ENCODE results near the gene E2F6. TPM values are rescaled to one million over a fixed set of nuclear protein-coding genes. Genes with fewer than 3 reads are reported as not detected.

The E2F6 gene
- total and polyA plus RNA-seq, 8 donors, result 8.7 to 21.7 (median 18.1) TPM

DNA sequence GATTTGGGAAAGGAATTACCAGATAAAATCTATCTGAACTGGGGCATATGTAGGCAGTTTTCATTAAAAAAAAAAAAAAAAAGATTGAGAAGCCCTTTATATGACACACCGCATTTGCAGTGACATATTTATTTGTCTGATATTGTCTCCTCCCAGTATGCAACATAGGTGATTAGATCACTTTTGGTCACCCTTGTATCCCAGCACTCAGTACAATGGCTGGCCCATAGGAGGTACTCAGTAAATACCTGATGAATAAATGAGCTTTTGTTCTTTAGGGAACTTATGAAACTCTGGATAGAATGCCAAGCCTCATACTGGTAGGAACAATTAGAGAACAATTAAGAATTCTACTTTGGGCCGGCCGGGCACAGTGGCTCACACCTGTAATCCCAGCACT lies 22.8 kb upstream of the E2F6 start:
- no peak overlapping the region for H3K4me3 ChIP-seq
- no peaks in the 10 kb centered on the region for H3K4me1 ChIP-seq
- no peak overlapping the region for H3K27ac ChIP-seq
- ATAC-seq (no peak), DNase-seq (no peak)
- H3K36me3 ChIP-seq, result no peaks in the 10 kb centered on the region
- intact Hi-C loops (cut with DNase I), result no loop called here
- TF ChIP-seq, protein P1, sequence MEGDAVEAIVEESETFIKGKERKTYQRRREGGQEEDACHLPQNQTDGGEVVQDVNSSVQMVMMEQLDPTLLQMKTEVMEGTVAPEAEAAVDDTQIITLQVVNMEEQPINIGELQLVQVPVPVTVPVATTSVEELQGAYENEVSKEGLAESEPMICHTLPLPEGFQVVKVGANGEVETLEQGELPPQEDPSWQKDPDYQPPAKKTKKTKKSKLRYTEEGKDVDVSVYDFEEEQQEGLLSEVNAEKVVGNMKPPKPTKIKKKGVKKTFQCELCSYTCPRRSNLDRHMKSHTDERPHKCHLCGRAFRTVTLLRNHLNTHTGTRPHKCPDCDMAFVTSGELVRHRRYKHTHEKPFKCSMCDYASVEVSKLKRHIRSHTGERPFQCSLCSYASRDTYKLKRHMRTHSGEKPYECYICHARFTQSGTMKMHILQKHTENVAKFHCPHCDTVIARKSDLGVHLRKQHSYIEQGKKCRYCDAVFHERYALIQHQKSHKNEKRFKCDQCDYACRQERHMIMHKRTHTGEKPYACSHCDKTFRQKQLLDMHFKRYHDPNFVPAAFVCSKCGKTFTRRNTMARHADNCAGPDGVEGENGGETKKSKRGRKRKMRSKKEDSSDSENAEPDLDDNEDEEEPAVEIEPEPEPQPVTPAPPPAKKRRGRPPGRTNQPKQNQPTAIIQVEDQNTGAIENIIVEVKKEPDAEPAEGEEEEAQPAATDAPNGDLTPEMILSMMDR (IDR thresholded peaks at IDR 0.05), result no peak
- H3K27me3 ChIP-seq, result peaks cover 19 to 44% of the 10 kb centered on the region in 2 donors
- peaks cover 0 to 1% of the 10 kb centered on the region in 2 donors for H3K9me3 ChIP-seq

DNA sequence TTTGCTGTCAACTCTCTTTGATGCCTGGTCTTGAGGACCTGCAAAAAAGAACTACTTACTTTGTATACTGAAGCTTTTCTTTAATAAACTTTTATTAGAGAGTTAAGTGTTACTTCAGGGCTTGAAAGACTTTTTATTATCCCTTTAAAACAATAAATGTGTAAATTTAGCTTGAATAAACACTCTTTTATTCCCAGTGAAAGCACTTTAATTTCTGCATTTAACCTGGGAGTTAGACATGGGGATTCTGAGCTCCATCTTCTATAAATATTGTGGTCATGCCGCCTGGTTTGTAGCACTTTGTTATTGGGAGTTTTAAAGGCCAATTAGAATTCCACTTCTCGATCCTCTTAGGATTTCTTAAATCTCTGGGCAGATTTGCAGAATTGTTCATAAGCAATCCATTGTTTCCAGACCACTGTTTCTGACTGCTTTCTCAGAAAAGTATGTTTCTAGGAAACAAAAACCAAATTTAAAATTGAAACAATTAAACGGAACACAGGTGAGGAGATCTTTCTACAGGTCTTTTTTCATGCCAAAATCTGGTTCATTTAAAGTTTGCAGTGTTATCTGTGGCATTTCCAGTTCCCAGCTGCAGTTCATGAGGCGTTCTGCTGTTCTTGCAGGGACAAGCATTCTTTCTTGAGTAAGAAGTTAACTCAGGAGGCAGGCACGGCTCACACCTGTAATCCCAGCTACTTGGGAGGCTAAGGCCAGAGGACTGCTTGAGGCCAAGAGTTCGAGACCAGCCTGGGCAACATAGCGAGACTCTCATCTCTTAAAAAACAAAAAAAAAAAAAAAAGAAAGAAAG lies 18.1 kb upstream of the E2F6 start:
- no peak for DNase-seq
- peaks cover 38 to 89% of the 10 kb centered on the region in 2 donors for H3K27me3 ChIP-seq
- H3K4me3 ChIP-seq, result no peak overlapping the region

DNA sequence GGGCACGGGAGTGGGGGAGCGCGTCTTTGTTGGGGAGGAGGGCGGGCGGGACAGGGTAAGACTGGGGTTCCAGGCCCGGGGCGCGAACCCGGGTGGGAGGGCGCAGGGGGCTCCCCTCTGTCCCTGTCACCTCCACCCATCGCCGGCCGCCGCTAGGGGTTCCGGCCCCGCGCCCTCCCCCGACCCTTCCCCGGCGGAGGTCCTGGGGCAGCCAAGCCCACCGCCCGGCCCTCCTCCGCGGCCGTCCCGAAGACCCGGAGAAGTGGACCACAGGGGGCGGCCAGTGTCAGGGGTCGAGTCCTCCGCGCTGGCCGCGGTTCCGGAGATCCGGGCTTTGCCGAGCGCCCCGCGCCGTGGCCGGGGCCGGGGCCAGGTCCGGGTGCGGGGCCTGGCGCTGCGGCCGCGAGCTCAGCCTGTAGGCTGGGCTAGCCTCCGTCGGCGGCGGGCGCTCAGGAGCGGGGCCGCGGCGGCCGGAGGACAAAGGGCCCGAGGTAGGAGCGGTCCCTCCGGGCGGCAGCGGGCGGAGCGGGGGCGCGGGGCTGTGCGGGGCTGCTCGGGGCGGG lies 16.6 kb upstream of the E2F6 start:
- H3K27ac ChIP-seq, result no peak overlapping the region
- intact Hi-C loops (cut with DNase I), result no loop called here
- peaks cover 3 to 12% of the 10 kb centered on the region in 2 donors for H3K4me1 ChIP-seq
- ATAC-seq (peak; percentile 32), DNase-seq (peak in 2 of 4 donors; percentile 62 to 66)
- peak overlapping the region; percentile 9 to 29 for H3K4me3 ChIP-seq
- H3K27me3 ChIP-seq, result peaks cover 38 to 90% of the 10 kb centered on the region in 2 donors
- no peaks in the 10 kb centered on the region for H3K36me3 ChIP-seq
- TF ChIP-seq, protein P1 (IDR thresholded peaks at IDR 0.05), result no peak
- H3K9me3 ChIP-seq, result no peaks in the 10 kb centered on the region

More for the DNA sequence above, 18.1 kb upstream of the E2F6 start:
- H3K27ac ChIP-seq, result no peak overlapping the region
- intact Hi-C loops (cut with DNase I), result no loop called here
- peaks cover 3 to 12% of the 10 kb centered on the region in 2 donors for H3K4me1 ChIP-seq
- H3K36me3 ChIP-seq, result no peaks in the 10 kb centered on the region
- ATAC-seq, result no peak
- TF ChIP-seq, protein P1 (IDR thresholded peaks at IDR 0.05), result no peak
- H3K9me3 ChIP-seq, result no peaks in the 10 kb centered on the region

DNA sequence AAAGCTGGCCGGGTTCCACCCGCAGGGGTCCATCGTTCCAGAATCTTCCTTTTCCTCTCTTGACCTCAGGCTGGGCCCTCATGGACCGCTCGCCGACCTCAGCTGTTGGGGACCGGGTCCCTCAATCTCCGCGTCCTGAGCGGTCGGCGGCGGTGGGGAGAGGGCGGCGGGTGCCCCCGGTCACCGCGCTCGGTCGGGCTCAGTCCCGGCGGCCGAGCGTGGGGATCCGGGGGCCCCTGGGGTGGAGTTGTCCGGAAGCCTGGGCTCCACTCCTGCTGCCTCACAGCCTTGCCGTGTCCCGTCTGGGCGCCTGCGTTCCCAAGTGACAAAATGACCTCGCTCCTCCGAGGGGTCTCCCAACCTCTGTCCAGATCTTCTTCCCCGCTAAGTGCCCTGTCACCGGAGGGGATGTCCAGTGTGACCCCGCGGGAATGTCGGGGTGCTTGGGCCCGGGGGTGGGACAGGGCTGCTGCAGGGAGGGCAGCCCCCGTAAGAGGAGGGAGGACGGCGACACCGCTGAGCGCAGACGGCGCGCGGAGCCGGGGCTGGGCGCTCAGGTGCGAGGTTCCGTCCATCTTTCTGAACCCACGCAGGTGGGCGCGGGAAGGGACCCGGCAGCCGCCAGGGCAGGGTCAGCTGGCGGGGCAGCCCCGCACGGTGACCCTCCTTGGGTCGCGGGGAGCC lies 16.0 kb upstream of the E2F6 start:
- Histone ChIP-seq H3K27me3 (peaks cover 38 to 84% of the 10 kb centered on the region in 2 donors), H3K36me3 (no peaks in the 10 kb centered on the region), H3K4me3 (no peak overlapping the region), H3K27ac (no peak overlapping the region), H3K4me1 (peaks cover 3 to 12% of the 10 kb centered on the region in 2 donors), H3K9me3 (no peaks in the 10 kb centered on the region)
- peak in 1 of 4 donors; percentile 71 for DNase-seq
- TF ChIP-seq, protein P1 (IDR thresholded peaks at IDR 0.05), result no peak
- ATAC-seq, result no peak
- intact Hi-C loops (cut with DNase I), result no loop called here

DNA sequence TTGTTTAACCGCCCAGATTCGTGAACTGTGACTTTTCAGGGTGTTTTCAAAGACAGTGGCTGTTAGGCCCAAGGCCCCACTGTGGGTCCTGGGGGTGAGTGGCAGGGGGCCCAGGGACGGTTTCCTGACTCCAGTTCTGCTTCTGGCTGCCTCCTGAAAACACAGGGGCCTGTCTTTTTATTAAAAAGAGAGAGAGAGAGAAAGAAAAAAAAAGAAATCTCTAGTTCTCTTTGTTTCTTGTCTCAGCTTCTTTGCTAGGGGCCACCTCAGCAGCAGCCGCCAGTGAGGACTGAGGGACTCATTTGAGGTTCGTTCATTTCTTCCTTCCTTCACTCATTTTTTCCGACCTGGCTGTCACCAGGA lies 15.4 kb upstream of the E2F6 start:
- ATAC-seq (no peak), DNase-seq (no peak)
- Histone ChIP-seq H3K9me3 (no peaks in the 10 kb centered on the region), H3K36me3 (no peaks in the 10 kb centered on the region), H3K27ac (no peak overlapping the region), H3K27me3 (peaks cover 35 to 80% of the 10 kb centered on the region in 2 donors), H3K4me1 (peaks cover 3 to 12% of the 10 kb centered on the region in 2 donors), H3K4me3 (no peak overlapping the region)
- intact Hi-C loops (cut with DNase I), result no loop called here
- TF ChIP-seq, protein P1 (IDR thresholded peaks at IDR 0.05), result no peak

Data from left lung (tissue), 10 donors.